ENCODE results near the gene LIMS2.
A peak's percentile ranks its signal among the peaks of the same experiment; 100 is the strongest.

Gene LIMS2

DNA sequence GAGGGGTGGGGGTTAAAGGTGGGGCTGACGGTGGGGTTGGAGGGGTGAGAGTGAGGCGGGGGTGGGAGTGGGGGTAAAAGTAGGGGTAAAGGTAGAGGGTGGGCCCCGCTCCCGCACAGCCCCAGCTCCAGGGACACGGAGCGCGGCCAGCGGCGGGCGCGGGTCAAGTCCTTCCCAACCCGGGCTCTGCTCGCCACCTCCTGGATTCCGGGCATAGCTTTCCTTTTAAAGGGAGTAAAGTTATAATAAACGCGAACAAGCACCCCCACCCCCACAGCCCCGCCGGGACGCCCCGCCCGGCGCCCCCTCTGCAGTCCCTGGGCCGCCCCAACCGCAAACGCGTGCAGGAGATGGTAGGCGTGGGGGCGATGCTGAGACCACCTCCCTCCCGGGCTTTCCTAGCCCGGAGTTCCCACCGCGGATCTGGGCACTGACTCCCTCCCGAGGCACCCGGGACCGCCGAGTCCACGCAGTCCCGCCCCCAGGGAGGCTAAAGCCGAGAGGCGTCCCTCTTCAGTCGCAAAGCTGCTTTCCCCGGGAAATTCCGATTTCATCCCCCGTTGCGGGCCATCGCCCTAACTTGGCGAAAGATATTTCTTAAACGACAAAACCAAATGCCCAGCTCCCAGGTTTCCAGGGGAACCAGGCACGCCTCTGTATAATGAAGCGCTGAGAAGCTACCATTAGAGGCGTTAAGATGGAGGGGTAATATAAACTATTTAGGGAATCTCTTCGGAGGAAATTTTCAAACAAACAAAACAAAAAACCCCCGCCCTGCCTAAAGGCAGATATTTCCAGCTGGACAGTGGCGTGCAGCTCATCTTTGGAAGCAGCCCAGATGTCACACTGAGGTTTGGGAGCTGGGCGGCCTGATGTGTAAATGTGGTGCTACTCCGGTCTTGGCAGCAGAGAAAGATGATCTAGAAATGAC lies at the start of gene LIMS2:
Gene LIMS2, minus strand, starts transcription at position 200 of the 931 bp plus-strand sequence. CDS start 506 bp downstream, outside the sequence.
- peak; percentile 56 for DNase-seq

- no peak for DNase-seq
These were observed 47.5 kb upstream of the LIMS2 start for GRCh38 chr2:127722807-127723206.

GRCh38 chr2:127721978-127722355 lies 46.6 kb upstream of the LIMS2 start:
- no peak for DNase-seq

- DNase-seq = peak; percentile 53
These were observed 46.1 kb upstream of the LIMS2 start for GRCh38 chr2:127721311-127721977.

- DNase-seq = no peak
These were observed 44.2 kb upstream of the LIMS2 start for GRCh38 chr2:127719301-127720218.

GRCh38 chr2:127718271-127718670 lies 42.9 kb upstream of the LIMS2 start:
- no peak for DNase-seq

DNA sequence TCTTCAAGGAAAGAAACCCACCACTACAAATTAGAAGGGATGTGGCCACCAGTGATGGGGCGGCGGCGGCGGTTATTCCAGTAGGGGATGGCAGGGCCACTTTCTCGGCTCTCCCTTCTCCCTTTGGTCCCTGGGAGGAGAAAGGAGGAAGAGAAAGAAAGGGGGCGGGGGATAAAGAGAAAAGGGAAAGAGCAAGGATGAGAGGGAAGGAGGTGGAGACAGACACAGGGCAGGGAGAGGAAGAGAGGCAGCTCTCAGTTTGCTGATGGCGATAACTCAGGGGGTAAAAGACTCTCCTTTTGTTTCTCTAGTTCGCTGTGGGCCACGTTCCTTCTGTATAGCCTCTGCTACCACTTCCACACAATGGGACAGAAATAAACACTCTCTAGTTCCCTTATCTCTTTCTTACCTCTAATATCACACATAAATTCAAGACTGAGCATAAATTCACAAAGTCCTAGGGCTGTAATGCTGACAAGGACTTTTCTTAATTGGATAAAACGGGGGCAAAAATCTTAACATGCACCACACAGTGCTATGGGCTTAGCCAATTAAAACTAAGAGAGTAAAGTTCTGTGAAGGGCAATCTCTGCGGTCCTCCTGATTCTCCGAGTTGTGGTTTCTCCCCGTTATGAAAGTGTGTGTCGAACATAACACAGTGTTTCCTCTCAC lies 40.6 kb upstream of the LIMS2 start:
- no peak for DNase-seq

GRCh38 chr2:127713562-127713961 lies 38.2 kb upstream of the LIMS2 start:
- no peak for DNase-seq

DNA sequence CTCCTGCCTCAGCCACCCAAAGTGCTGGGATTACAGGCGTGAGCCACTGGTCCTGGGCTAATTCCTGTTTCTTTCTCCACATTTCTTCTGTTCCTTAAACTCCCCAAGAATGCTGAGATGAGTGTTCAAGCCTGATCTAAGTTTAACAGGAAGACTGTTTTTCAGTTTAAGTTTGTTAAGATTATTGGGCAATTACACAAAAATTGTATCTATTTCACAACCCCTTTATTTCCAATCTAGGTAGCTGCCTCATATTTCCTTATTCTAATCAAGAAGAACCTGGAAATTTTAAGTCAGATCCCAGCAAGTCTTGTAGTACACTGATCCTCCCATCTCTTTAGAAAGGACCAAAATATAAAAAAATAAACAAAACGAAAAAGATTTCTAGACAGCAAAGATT lies 37.7 kb upstream of the LIMS2 start:
- no peak for DNase-seq

GRCh38 chr2:127709336-127709735 lies 34.0 kb upstream of the LIMS2 start:
- no peak for DNase-seq

DNA sequence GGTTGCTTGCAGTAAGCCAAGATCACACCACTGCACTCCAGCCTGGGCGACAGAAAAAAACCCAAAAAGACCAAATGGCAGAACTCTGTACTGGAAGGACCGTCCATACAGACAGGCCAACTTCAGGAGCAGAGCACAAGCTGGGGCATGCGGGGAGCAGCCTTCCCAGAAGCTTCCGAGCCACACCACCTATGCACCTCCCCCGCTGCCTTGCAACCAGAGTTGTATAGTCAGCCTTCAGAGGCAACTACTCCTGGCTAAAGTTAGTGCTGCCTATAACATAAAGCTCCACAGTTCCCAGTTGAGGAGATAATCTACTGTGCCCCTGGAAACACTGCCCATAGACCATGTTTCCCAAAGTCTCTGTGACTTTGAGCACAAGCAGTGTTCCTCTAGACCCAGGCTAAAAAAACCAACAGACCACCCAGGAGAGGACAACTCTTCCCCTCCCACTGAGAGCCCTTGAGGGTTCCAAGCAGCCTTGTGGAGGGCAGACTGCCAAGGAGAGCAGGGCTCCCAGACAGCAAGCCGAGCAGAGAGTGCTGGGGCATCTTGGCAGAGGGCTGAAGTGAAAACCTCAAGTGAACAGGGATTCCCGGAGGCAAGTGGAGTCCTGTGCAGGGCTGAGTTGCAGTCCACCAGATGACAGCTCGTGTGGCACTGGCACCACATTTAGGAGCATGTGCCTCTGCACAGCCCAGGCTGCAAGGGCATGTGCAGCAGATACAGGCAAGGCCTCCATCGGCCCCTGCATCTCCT lies 32.7 kb upstream of the LIMS2 start:
- peak; percentile 13 for DNase-seq

- no peak for DNase-seq
These were observed 31.1 kb upstream of the LIMS2 start for GRCh38 chr2:127706215-127706990.

- peak; percentile 36 for DNase-seq
These were observed 30.2 kb upstream of the LIMS2 start for GRCh38 chr2:127705391-127706065.

- no peak for DNase-seq
These were observed 29.5 kb upstream of the LIMS2 start for GRCh38 chr2:127704641-127705390.

DNA sequence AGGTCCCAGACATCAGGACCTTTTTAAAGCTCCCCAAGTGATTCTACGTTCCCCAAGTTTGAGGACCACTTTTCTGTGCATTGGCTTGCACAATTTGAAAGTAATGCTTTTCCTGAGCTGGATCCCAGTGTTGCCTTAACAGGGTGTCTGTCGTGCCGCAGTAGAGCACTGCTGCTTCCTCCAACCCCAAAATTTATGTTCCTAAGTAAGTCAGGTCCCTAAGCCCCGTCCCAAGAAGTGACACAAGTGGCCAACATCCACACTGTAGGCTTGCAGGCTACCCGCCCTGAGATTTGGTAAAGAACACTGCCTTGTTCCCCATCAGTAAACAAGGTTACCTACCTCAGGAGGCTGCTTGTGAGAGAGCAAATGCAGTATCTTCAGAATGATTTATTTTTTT lies 28.0 kb upstream of the LIMS2 start:
- no peak for DNase-seq

DNA sequence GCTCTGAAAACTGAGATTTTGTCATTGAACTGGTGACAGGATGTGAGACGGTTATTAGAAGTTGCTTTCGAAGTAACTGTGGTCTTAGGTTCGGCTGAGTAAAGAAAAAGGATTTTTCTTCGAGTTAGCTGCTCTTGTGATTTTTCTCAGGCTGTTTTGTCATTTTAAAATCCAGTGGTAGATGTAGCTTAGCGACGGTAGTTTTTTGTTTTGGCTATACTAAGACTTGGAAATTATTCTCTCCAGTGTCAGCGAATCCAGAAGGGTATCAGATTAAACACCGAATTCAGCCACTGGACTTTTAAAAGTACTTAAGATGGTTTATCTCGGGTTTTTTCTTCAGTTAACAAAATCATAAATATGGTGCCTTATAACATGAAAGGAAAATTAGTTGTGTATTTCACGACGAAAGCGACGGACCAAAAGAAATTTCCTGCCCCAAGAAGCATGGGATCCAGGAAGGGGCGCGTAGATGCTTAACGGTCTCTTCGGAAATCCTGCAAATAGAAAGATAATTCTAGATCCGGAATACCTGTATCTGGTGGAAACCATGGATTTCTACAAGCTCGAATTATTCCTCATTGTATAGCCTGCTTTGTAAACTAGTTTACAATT lies 27.2 kb upstream of the LIMS2 start:
- DNase-seq = no peak

- peak; percentile 75 for DNase-seq
These were observed 26.5 kb upstream of the LIMS2 start for GRCh38 chr2:127701651-127702394.

GRCh38 chr2:127701193-127701650 lies 25.9 kb upstream of the LIMS2 start, which contains the start of gene SFT2D3:
Gene SFT2D3, plus strand, starts transcription at chr2:127701497. Its CDS starts 32 bp downstream, at chr2:127701529.
- DNase-seq = peak; percentile 90

Data from fibroblast of skin of right biceps (primary cell).